SK-N-SH (cell line): ENCODE measurements around the gene GSTM2. TPM values are rescaled to one million over a fixed set of nuclear protein-coding genes. Genes with fewer than 3 reads are reported as not detected.

Experiments
- CTCF ChIA-PET: fragments of 300-600, 350-600 bp; formaldehyde crosslinking; extraction: SDS; loops from one replicate; lab custom pipeline; 2021; lab: Yijun Ruan, JAX
- POLR2A ChIA-PET: fragments of 350-600 bp; sonication (Branson Sonifier 250); formaldehyde crosslinking; extraction: SDS; loops from one replicate; lab custom pipeline; 2020; ENCODE audit warnings: antibody characterized with exemption, inconsistent platforms; lab: Yijun Ruan, JAX
- DNase-seq: peaks from one replicate; pipeline ENCODE4 v3.0.0; 2012
- H2AFZ ChIP-seq: fragments of 200-600 bp; sonication (generic); 2 replicates; pipeline ENCODE4 v1.8.1; 2016; ENCODE audit warnings: antibody characterized with exemption, mild to moderate bottlenecking, low read depth
- H3F3A ChIP-seq: fragments of 200-600 bp; sonication (generic); replicated peaks from 2 replicates; pipeline ENCODE3; 2016; ENCODE audit warnings: antibody characterized with exemption, mild to moderate bottlenecking; ENCODE audit not compliant: insufficient read depth
- H3K27ac ChIP-seq, 2 experiments: fragments of 200-500 bp in 1 of 2; fragments of 200-600 bp in 1 of 2; sonication (Bioruptor generic) in 1 of 2; sonication (generic), shearing (Covaris generic) in 1 of 2; 2 replicates each; pipeline versions ENCODE4 v1.5.1 to v1.6.1; 2014 to 2016; ENCODE audit warnings: low read depth in 2 of 2, inconsistent platforms in 1 of 2, low read length in 1 of 2, mild to moderate bottlenecking in 1 of 2, mixed read lengths in 1 of 2
- H3K27me3 ChIP-seq: fragments of 200-600 bp; sonication (generic), shearing (Covaris generic); 2 replicates; pipeline ENCODE4 v1.6.1; 2016; ENCODE audit warnings: mixed run types; ENCODE audit not compliant: insufficient read depth
- H3K36me3 ChIP-seq, 2 experiments: fragments of 200-500 bp in 1 of 2; fragments of 200-600 bp in 1 of 2; sonication (Bioruptor generic) in 1 of 2; sonication (generic) in 1 of 2; replicated peaks in 1 of 2; 2 replicates each; pipeline versions ENCODE3 to v1.5.1; 2014 to 2016; ENCODE audit warnings: low read length in 1 of 2, mild to moderate bottlenecking in 1 of 2; ENCODE audit not compliant: insufficient read depth in 2 of 2, control insufficient read depth in 1 of 2
- H3K4me1 ChIP-seq, 2 experiments: fragments of 200-500 bp in 1 of 2; fragments of 200-600 bp in 1 of 2; sonication (Bioruptor generic) in 1 of 2; sonication (generic), shearing (Covaris generic) in 1 of 2; 2 replicates each; pipeline versions ENCODE4 v1.5.1 to v1.6.1; 2014 to 2016; ENCODE audit warnings: low read depth in 1 of 2, low read length in 1 of 2, mixed run types in 1 of 2; ENCODE audit not compliant: insufficient read depth in 2 of 2, control insufficient read depth in 1 of 2
- H3K4me2 ChIP-seq: fragments of 200-600 bp; sonication (generic), shearing (Covaris generic); 2 replicates; pipeline ENCODE4 v1.6.1; 2017; ENCODE audit warnings: mixed run types
- H3K4me3 ChIP-seq, 2 experiments: fragments of 200-500 bp in 1 of 2; fragments of 200-600 bp in 1 of 2; sonication (Bioruptor generic) in 1 of 2; sonication (generic), shearing (Covaris generic) in 1 of 2; 2 replicates each; pipeline versions ENCODE4 v1.5.1 to v1.8.1; 2014 to 2016; ENCODE audit warnings: low read depth in 2 of 2, inconsistent platforms in 1 of 2, low read length in 1 of 2, mild to moderate bottlenecking in 1 of 2, mixed read lengths in 1 of 2, moderate library complexity in 1 of 2
- H3K79me2 ChIP-seq: fragments of 200-600 bp; sonication (generic); 2 replicates; pipeline ENCODE4 v1.8.1; 2017; ENCODE audit warnings: mild to moderate bottlenecking; ENCODE audit not compliant: insufficient read depth
- H3K9ac ChIP-seq: fragments of 200-600 bp; sonication (generic); 2 replicates; pipeline ENCODE4 v1.6.1; 2017; ENCODE audit warnings: mixed run types
- H3K9me2 ChIP-seq: fragments of 200-600 bp; sonication (generic); 2 replicates; pipeline ENCODE4 v1.6.1; 2017; ENCODE audit warnings: mixed run types
- H3K9me3 ChIP-seq: fragments of 200-600 bp; sonication (generic); 2 replicates; pipeline ENCODE4 v1.6.1; 2017; ENCODE audit warnings: mixed run types, mild to moderate bottlenecking, moderate library complexity
- H4K20me1 ChIP-seq: fragments of 200-600 bp; sonication (generic); 2 replicates; pipeline ENCODE4 v1.6.1; 2017; ENCODE audit warnings: mild to moderate bottlenecking, mixed run types; ENCODE audit not compliant: insufficient read depth
- EP300 ChIP-seq, 2 experiments: IDR thresholded peaks; 2 replicates each; pipeline versions ENCODE4 v1.4.0 to v1.6.1; 2012; ENCODE audit warnings: borderline replicate concordance in 1 of 2, low read depth in 1 of 2, low read length in 1 of 2
- FOSL2 ChIP-seq: IDR thresholded peaks from 2 replicates; pipeline ENCODE4 v1.4.0; 2012; ENCODE audit warnings: low read depth, mild to moderate bottlenecking, moderate library complexity, borderline replicate concordance
- FOXJ3 ChIP-seq: sonication (generic); formaldehyde crosslinking; IDR thresholded peaks from 2 replicates; pipeline ENCODE4 v1.5.1; 2020; ENCODE audit warnings: mild to moderate bottlenecking, missing genetic modification reagents
- FOXM1 ChIP-seq: IDR thresholded peaks from 2 replicates; pipeline ENCODE4 v1.4.0; 2012; ENCODE audit warnings: low read depth, mild to moderate bottlenecking
- GATA2 ChIP-seq: sonication (generic); formaldehyde crosslinking; IDR thresholded peaks from 2 replicates; pipeline ENCODE4 v1.5.0; 2020; ENCODE audit warnings: mild to moderate bottlenecking, missing genetic modification reagents
- JUND ChIP-seq: IDR thresholded peaks from 2 replicates; pipeline ENCODE4 v1.4.0; 2012
- MEF2A ChIP-seq: IDR thresholded peaks from 2 replicates; pipeline ENCODE4 v1.4.0; 2012; ENCODE audit warnings: low read depth, borderline replicate concordance
- NFIC ChIP-seq: IDR thresholded peaks from 2 replicates; pipeline ENCODE4 v1.4.0; 2012; ENCODE audit warnings: borderline replicate concordance
- PBX3 ChIP-seq: IDR thresholded peaks from 2 replicates; pipeline ENCODE4; 2012
- RCOR1 ChIP-seq: fragments of 150-350 bp; IDR thresholded peaks from 2 replicates; pipeline ENCODE4 v1.6.1; 2017; ENCODE audit warnings: antibody characterized with exemption, low read length
- RFX5 ChIP-seq: IDR thresholded peaks from 2 replicates; pipeline ENCODE4 v1.6.1; 2012; ENCODE audit warnings: mild to moderate bottlenecking, improper control_type of control experiment, low read length
- RXRA ChIP-seq: IDR thresholded peaks from 2 replicates; pipeline ENCODE4 v1.4.0; 2012; ENCODE audit warnings: low read depth, mild to moderate bottlenecking, borderline replicate concordance
- SIN3A ChIP-seq: IDR thresholded peaks from 2 replicates; pipeline ENCODE4 v1.6.1; 2012; ENCODE audit warnings: low read depth, mild to moderate bottlenecking, low read length, moderate library complexity, borderline replicate concordance
- TCF12 ChIP-seq: IDR thresholded peaks from 2 replicates; pipeline ENCODE4 v1.4.0; 2012
- TEAD4 ChIP-seq: IDR thresholded peaks from 2 replicates; pipeline ENCODE4 v1.4.0; 2012; ENCODE audit warnings: mild to moderate bottlenecking, borderline replicate concordance; ENCODE audit not compliant: insufficient read depth
- WGBS: methylation state at CpG from one replicate; pipeline ENCODE4 v1.1.6; 2017; ENCODE audit warnings: low lambda C conversion rate; 5-methylcytosine and 5-hydroxymethylcytosine counted together
- polyA plus RNA-seq, 3 experiments: library from polyadenylated mRNA; depleted of rRNA; stranded (reverse); fragments of >200 nt; gene quantifications; 2 replicates each; pipeline ENCODE4 v1.2.3, GENCODE V29; 2012
- TF ChIP-seq, protein P1 (sequence below): IDR thresholded peaks from 2 replicates; pipeline ENCODE4 v1.4.0; 2012; ENCODE audit warnings: low read depth, borderline replicate concordance
- TF ChIP-seq, protein P2 (sequence below): fragments of 150-350 bp; IDR thresholded peaks from 2 replicates; pipeline ENCODE4 v1.6.1; 2016; ENCODE audit warnings: mild to moderate bottlenecking, low read depth, low read length

GSTM2 gene
- polyA plus RNA-seq, 1 of the 3 experiments (the other 2 are of a cell fraction): 70.2 TPM

DNA sequence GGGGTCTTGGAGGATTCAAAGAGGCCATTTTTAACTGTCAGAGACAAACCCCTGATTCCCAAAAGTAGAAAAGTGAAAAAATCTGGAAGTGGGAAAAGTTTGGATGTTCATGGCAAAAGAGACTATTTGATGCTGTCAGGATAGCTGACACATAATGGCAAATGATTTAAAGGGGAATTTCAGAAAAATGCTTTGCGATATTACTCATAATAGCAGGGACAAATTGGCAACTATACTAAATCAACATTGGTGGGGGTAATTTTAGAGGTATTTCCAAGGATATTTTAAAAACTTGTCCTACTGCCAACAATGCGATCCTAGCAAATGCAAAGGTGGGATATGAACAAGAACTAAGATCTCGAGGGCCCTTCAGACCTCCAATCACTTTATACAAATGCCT, 17.2 kb upstream of the GSTM2 start:
- H3K27me3 ChIP-seq: no peaks in the 10 kb centered on the region
- TF ChIP-seq GATA2 (CRISPR knock-in tag): no peak
- peak; percentile 71 for TF ChIP-seq JUND
- TF ChIP-seq, protein P1, sequence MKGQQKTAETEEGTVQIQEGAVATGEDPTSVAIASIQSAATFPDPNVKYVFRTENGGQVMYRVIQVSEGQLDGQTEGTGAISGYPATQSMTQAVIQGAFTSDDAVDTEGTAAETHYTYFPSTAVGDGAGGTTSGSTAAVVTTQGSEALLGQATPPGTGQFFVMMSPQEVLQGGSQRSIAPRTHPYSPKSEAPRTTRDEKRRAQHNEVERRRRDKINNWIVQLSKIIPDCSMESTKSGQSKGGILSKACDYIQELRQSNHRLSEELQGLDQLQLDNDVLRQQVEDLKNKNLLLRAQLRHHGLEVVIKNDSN: no peak
- no peak for TF ChIP-seq RCOR1
- no peak for TF ChIP-seq MEF2A
- peak; percentile 90 for TF ChIP-seq PBX3
- no peak for TF ChIP-seq FOXM1
- TF ChIP-seq RFX5: no peak
- no peak for TF ChIP-seq RXRA
- TF ChIP-seq TEAD4: peak; percentile 44; the same call in 1 of the 2 replicates
- no peak for TF ChIP-seq FOXJ3 (CRISPR knock-in tag)
- peak in 1 of 2 experiments; percentile 25; a peak in 1 of 4 replicates for TF ChIP-seq EP300 (IDR thresholded peaks at IDR 0.05; ENCODE audit: borderline replicate concordance in 1 of 2, low read depth in 1 of 2, low read length in 1 of 2)
- no peak for TF ChIP-seq SIN3A
- TF ChIP-seq, protein P2, sequence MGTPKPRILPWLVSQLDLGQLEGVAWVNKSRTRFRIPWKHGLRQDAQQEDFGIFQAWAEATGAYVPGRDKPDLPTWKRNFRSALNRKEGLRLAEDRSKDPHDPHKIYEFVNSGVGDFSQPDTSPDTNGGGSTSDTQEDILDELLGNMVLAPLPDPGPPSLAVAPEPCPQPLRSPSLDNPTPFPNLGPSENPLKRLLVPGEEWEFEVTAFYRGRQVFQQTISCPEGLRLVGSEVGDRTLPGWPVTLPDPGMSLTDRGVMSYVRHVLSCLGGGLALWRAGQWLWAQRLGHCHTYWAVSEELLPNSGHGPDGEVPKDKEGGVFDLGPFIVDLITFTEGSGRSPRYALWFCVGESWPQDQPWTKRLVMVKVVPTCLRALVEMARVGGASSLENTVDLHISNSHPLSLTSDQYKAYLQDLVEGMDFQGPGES: no peak
- TF ChIP-seq FOSL2: peak; percentile 57; the same call in 1 of the 2 replicates
- peak; percentile 58; the same call in 1 of the 2 replicates for TF ChIP-seq TCF12
- peak; percentile 88 for TF ChIP-seq NFIC
- no peaks in the 10 kb centered on the region for H4K20me1 ChIP-seq
- H3K4me1 ChIP-seq: peaks cover 9 to 30% of the 10 kb centered on the region in 2 experiments
- peak overlapping the region; percentile 42; the same call in 1 of the 2 replicates for H3K4me2 ChIP-seq
- H2AFZ ChIP-seq: peak overlapping the region; percentile 37; the same call in 1 of the 2 replicates
- H3K9me2 ChIP-seq: no peaks in the 10 kb centered on the region
- ChIA-PET CTCF (interaction anchor here (0.8 to 11.4 kb wide), 27 partner anchors 12 to 343 kb away, joined by 3 to 297 read pairs (median 7); partner anchors contain the start of genes AHCYL1, CYB561D1, EPS8L3 and GNAI3), POLR2A (interaction anchor here (0.7 to 4.0 kb wide), 3 partner anchors 102 to 153 kb away, joined by 3 to 21 read pairs (median 17); partner anchors contain the start of gene GNAI3)
- H3K4me3 ChIP-seq: no peak overlapping the region
- DNase-seq: no peak
- H3K79me2 ChIP-seq: no peaks in the 10 kb centered on the region
- WGBS: 50% methylated on average over 3 of the region's 3 CpGs
- 0 out of 4 replicates have a peak overlapping the region, but pooled peaks of 1 of the 2 experiments have one; percentile 22 for H3K27ac ChIP-seq
- H3K36me3 ChIP-seq: no peaks in the 10 kb centered on the region
- no peak overlapping the region for H3K9ac ChIP-seq
- H3K9me3 ChIP-seq: no peaks in the 10 kb centered on the region
- no peaks in the 10 kb centered on the region for H3F3A ChIP-seq
